ENCODE results near the gene PPP4R4.

The PPP4R4 gene

DNA sequence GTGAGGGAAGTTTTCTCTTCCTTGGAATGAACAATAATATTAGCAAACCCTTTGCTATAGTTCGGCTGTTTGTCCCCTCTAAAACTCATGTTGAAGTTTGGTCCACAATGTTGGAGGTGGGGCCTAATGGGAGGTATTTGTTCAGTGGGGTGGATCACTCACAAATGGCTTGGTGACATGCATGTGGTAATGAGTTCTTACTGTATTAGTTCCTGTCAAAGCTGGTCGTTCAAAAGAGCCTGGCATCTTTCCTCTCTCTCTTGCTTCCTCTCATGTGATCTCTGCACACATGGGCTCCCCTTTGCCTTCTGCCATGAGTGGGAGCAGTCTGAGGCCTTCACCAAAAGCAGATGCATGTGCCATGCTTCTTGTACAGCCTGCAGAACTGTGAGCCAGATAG is 13.1 kb upstream of the PPP4R4 start:
- DNase-seq (ENCODE audit: low read depth) = no peak
- H3K4me3 ChIP-seq (ENCODE audit: low read depth, low read length) = no peak overlapping the region
- TF ChIP-seq, protein P1, sequence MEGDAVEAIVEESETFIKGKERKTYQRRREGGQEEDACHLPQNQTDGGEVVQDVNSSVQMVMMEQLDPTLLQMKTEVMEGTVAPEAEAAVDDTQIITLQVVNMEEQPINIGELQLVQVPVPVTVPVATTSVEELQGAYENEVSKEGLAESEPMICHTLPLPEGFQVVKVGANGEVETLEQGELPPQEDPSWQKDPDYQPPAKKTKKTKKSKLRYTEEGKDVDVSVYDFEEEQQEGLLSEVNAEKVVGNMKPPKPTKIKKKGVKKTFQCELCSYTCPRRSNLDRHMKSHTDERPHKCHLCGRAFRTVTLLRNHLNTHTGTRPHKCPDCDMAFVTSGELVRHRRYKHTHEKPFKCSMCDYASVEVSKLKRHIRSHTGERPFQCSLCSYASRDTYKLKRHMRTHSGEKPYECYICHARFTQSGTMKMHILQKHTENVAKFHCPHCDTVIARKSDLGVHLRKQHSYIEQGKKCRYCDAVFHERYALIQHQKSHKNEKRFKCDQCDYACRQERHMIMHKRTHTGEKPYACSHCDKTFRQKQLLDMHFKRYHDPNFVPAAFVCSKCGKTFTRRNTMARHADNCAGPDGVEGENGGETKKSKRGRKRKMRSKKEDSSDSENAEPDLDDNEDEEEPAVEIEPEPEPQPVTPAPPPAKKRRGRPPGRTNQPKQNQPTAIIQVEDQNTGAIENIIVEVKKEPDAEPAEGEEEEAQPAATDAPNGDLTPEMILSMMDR (conservative IDR thresholded peaks at IDR 0.05; ENCODE audit: low read depth, low read length) = no peak

DNA sequence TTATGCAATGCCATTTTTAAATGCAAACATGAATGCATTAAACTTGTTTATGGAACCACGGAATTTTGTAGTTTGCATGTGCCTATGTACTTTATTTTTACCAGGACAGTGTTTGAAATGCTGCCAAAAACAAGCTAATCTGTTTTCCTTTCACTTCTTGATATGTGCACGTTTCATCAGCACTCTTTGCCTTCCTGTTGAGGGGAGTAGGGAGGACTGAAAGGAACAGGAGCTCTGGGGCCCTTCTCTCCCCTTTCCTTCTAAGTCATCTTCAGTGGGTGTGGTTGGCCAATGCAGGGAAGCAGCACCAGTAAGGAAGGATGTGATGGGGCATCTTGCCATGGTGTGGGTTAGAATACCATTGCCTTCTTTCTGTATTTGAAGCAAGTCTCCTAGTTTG is 12.1 kb upstream of the PPP4R4 start:
- TF ChIP-seq, protein P1 (conservative IDR thresholded peaks at IDR 0.05; ENCODE audit: low read depth, low read length) = no peak
- H3K4me3 ChIP-seq (ENCODE audit: low read depth, low read length) = no peak overlapping the region
- peak; percentile 57 for DNase-seq (ENCODE audit: low read depth)

DNA sequence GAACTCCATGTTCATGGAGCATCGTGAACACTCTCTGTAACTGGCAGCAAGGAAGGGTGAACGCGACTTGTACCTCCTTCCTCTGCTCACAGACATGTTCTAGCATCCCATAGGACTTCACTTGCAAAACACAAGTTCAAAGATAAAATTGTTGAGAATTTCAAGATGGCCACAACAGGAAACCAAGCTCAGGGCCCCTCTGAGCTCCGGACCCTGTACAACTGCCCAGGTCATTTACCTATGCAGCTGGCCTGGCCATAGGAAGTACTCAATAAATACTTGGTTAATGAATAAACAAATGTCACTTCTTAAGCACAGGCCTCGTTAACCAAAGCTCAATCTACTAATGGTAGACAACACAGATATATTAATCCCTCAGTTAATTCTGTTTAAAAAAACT is 11.7 kb upstream of the PPP4R4 start:
- no peak overlapping the region for H3K4me3 ChIP-seq (ENCODE audit: low read depth, low read length)
- TF ChIP-seq, protein P1 (conservative IDR thresholded peaks at IDR 0.05; ENCODE audit: low read depth, low read length) = no peak
- DNase-seq (ENCODE audit: low read depth) = no peak

DNA sequence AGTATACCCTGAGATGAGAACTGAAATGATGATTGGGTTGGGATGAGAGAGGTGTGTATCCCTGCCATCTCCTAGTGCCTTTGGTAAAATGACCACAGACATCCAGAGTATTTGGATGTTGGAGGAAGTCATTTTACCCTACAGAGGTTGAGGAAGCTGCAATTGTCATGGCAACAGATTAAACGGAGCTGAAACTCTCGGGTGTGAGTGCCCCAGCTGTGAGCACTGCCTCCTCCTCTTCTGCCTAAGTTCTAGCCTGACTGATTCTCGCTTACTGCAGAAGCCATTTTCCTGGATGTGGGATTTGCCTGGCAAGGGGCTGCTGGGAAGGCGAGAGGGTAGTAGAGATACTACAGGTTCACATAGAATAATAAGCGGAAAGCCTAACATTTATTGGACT is 10.3 kb upstream of the PPP4R4 start:
- no peak for DNase-seq (ENCODE audit: low read depth)
- H3K4me3 ChIP-seq (ENCODE audit: low read depth, low read length) = no peak overlapping the region
- TF ChIP-seq, protein P1 (conservative IDR thresholded peaks at IDR 0.05; ENCODE audit: low read depth, low read length) = no peak

DNA sequence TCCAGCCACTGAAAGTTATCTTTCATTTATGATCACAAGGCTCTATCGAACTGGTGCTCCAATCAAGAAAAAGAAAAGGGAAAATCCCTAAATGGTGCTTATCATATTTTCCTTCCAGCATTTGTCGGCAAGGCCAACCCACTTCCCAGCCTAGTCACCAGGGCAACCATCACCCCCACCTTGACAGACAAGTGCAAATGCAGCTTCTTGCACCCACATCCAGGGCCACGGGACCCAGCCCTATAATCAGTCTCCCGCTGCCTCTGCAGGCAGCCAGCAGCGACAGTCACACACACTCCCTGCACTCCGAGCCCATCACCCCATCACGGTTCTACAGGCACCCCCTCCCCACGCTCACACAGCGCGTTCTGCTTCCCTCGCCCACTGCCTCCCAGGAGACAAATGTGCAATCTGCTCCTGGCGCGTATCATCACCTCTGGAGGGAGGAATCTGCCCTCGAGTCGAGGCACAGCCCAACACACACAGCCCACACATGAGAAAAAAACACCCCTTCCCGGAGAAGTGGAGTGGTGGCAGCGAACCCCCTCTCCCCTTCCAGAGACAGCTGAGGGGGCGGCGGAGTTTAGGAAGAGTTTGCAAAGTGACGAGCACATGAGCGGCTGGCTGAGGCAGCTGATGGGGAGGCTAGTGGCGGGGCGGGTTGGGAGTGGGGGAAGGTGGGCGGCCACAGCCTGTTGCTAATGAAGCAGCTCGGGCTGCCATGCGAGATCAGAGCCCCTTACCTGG is 9.3 kb upstream of the PPP4R4 start:
- H3K4me3 ChIP-seq (ENCODE audit: low read depth, low read length) = no peak overlapping the region
- DNase-seq (ENCODE audit: low read depth) = no peak
- TF ChIP-seq, protein P1 (conservative IDR thresholded peaks at IDR 0.05; ENCODE audit: low read depth, low read length) = no peak

DNA sequence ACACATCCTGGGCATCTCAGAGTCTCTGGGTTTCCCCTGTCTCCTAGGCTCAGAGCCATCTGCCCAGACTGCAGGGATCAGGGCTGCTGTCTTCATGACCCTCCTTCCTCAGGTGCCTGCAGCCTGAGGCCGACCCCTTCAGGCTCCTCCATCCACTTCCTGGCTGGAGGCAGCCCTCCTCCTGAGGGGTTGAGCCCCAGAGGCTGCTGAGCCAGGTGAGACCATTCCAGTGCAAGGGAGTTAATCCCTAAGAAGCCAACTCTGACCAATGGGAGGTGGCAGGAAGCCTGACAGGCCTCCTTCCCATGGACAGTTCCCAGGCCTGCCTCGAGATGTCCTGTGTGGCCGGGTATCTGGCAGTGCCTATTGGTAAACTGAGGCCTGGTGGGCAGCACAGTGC is 8.4 kb upstream of the PPP4R4 start:
- DNase-seq (ENCODE audit: low read depth) = no peak
- TF ChIP-seq, protein P1 (conservative IDR thresholded peaks at IDR 0.05; ENCODE audit: low read depth, low read length) = no peak
- no peak overlapping the region for H3K4me3 ChIP-seq (ENCODE audit: low read depth, low read length)

DNA sequence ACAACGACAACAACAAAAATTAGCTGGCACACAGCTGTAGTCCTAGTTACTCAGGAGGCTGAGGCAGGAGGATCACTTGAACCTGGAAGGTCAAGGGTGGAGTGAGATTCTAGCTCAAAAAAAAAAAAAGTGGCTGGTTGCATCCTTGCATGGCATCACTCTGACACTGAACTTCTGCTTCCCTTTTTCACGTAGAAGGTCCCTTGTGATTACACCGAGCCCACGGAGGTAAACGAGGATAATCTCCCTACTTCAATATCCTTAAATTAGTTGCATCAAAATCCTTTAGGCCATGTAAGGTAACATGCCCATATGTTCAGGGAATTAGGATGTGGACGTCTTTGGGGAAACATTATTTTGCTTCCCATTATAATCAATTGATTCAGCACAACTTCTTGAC is 4.0 kb upstream of the PPP4R4 start:
- H3K4me3 ChIP-seq (ENCODE audit: low read depth, low read length) = no peak overlapping the region
- DNase-seq (ENCODE audit: low read depth) = no peak
- TF ChIP-seq, protein P1 (conservative IDR thresholded peaks at IDR 0.05; ENCODE audit: low read depth, low read length) = no peak

All from choroid plexus epithelial cell (primary cell).